Thyroid gland (tissue), 4 donors: ENCODE data around the gene CD19. TPM values are rescaled to one million over a fixed set of nuclear protein-coding genes. Genes with fewer than 3 reads are reported as not detected.
A peak's percentile ranks its signal among the peaks of the same experiment; 100 is the strongest.

Experiments
- DNase-seq, 2 donors: peaks; one replicate each; pipeline ENCODE4 v3.0.0-alpha.2; 2019
- H3K27ac ChIP-seq, 3 donors: fragments of 200-600 bp; sonication (generic); 1 replicate in 2 of 3; 2 replicates in 1 of 3; pipeline ENCODE4 v1.5.1; 2016 to 2019; ENCODE audit warnings: mild to moderate bottlenecking in 1 of 3, moderate library complexity in 1 of 3
- H3K27me3 ChIP-seq: fragments of 200-600 bp; sonication (generic); one replicate; pipeline ENCODE4 v1.5.1; 2019
- H3K36me3 ChIP-seq, 2 donors: fragments of 200-600 bp; sonication (generic); one replicate each; pipeline ENCODE4 v1.5.1; 2016 to 2019
- H3K4me1 ChIP-seq, 2 donors: fragments of 200-600 bp; sonication (generic); one replicate each; pipeline ENCODE4 v1.5.1; 2017 to 2019
- H3K4me3 ChIP-seq, 3 donors: fragments of 200-600 bp; sonication (generic); replicated peaks in 1 of 3; 1 replicate in 2 of 3; 2 replicates in 1 of 3; pipeline ENCODE4 v1.5.1; 2016; ENCODE audit warnings: mild to moderate bottlenecking in 1 of 3
- H3K9me3 ChIP-seq: fragments of 200-600 bp; sonication (generic); one replicate; pipeline ENCODE4 v1.5.1; 2017
- POLR2A ChIP-seq, 2 donors: fragments of 450-650 bp; IDR thresholded peaks; one replicate each; pipeline ENCODE4 v1.6.1; 2017; ENCODE audit warnings: antibody characterized with exemption in 2 of 2, mild to moderate bottlenecking in 2 of 2, moderate library complexity in 1 of 2
- WGBS, 2 donors: methylation state at CpG; one replicate each; pipeline ENCODE4 v1.1.5; 2017; 5-methylcytosine and 5-hydroxymethylcytosine counted together
- intact Hi-C: fragments of 100-400 bp; cut with DNase I; formaldehyde crosslinking; loops from one replicate; pipeline ENCODE4 v1.15.1; 2023
- total RNA-seq, 4 donors: library from RNA; depleted of rRNA; stranded (reverse); fragments of >200 nt; gene quantifications; one replicate each; pipeline ENCODE4 v1.2.3, GENCODE V29; 2016
- TF ChIP-seq, protein P1 (sequence below), 6 experiments: fragments of 200-600 bp in 3 of 6; fragments of 450-650 bp in 3 of 6; sonication (generic) in 3 of 6; IDR thresholded peaks; one replicate each; pipeline ENCODE4 v1.5.1; 2016 to 2019; ENCODE audit warnings: antibody characterized with exemption in 6 of 6, mild to moderate bottlenecking in 2 of 6, inconsistent platforms in 1 of 6, moderate library complexity in 1 of 6

CD19 gene
- total RNA-seq, 4 donors from 2014 or later = not detected

DNA sequence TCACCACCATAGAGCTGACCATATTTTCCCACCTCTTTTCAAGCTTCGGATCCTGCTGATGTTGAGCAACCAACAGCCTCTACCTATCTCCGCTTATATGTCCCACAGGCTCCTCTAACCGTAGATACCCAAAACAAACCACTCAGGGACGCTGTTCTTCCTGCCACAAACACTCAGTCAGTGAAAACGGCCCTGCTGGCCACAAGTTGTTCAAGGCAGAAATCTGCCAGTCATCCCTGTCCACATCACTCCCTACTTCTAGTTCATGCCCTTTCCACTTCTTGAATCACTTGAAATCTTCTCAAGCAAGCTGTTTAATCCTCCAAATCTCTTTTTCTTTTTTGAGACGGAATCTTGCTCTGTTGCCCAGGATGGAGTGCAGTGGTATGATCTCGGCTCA is 14.7 kb upstream of the CD19 start:
- H3K27ac ChIP-seq = no peak overlapping the region
- DNase-seq = no peak
- H3K4me3 ChIP-seq = no peak overlapping the region
- no peaks in the 10 kb centered on the region for H3K4me1 ChIP-seq
- intact Hi-C loops = no loop called here
- 92 to 93% methylated on average over 7 of the region's 7 CpGs for WGBS, 2 donors
- TF ChIP-seq, protein P1, sequence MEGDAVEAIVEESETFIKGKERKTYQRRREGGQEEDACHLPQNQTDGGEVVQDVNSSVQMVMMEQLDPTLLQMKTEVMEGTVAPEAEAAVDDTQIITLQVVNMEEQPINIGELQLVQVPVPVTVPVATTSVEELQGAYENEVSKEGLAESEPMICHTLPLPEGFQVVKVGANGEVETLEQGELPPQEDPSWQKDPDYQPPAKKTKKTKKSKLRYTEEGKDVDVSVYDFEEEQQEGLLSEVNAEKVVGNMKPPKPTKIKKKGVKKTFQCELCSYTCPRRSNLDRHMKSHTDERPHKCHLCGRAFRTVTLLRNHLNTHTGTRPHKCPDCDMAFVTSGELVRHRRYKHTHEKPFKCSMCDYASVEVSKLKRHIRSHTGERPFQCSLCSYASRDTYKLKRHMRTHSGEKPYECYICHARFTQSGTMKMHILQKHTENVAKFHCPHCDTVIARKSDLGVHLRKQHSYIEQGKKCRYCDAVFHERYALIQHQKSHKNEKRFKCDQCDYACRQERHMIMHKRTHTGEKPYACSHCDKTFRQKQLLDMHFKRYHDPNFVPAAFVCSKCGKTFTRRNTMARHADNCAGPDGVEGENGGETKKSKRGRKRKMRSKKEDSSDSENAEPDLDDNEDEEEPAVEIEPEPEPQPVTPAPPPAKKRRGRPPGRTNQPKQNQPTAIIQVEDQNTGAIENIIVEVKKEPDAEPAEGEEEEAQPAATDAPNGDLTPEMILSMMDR (IDR thresholded peaks at IDR 0.05) = no peak
- no peak for TF ChIP-seq POLR2A (IDR thresholded peaks at IDR 0.05)
- H3K9me3 ChIP-seq = no peaks in the 10 kb centered on the region
- no peaks in the 10 kb centered on the region for H3K27me3 ChIP-seq
- peaks cover 24 to 35% of the 10 kb centered on the region in 2 donors for H3K36me3 ChIP-seq

DNA sequence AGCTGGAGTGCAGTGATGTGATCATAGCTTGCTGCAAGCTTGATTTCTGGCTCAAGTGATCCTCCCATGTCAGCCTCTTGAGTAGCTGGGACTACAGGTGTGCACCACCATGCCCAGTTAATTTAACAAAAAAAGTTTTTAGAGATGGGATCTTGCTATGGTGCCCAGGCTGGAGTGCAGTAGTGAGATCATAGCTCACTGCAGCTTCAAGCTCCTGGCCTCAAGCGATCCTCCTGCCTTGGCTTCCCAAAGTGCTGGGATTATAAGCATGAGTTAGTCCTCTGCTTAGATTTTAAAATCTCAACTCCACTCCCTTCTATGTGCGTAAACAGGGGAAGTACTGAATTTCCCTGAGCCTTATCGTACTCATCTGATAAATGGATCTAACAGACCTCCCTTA is 13.1 kb upstream of the CD19 start:
- no peak for TF ChIP-seq POLR2A (IDR thresholded peaks at IDR 0.05)
- TF ChIP-seq, protein P1 (IDR thresholded peaks at IDR 0.05) = no peak
- Histone ChIP-seq H3K9me3 (no peaks in the 10 kb centered on the region), H3K4me1 (peaks cover 0 to 2% of the 10 kb centered on the region in 2 donors), H3K36me3 (peaks cover 24 to 35% of the 10 kb centered on the region in 2 donors), H3K4me3 (no peak overlapping the region), H3K27ac (no peak overlapping the region), H3K27me3 (no peaks in the 10 kb centered on the region)
- no peak for DNase-seq
- intact Hi-C loops = no loop called here
- WGBS, 2 donors = 96 to 100% methylated on average over 3 of the region's 3 CpGs

DNA sequence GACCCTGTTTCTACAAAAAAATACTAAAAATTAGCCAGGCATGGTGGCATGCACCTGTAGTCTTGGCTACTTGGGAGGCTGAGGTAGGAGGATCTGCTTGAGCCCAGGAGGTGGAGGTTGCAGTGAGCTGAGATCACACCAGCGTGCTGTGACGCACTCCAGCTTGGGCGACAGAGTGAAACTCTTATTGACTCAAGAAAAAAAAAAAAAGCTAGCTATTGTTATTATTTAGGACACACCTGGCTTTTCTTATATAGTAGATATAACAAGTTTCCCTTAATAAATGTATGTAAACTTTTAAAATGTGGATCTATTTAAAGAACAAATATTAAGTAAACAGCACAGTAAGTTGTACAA is 8.6 kb upstream of the CD19 start:
- 91 to 95% methylated on average over 3 of the region's 3 CpGs for WGBS, 2 donors
- H3K4me3 ChIP-seq = no peak overlapping the region
- intact Hi-C loops = no loop called here

DNA sequence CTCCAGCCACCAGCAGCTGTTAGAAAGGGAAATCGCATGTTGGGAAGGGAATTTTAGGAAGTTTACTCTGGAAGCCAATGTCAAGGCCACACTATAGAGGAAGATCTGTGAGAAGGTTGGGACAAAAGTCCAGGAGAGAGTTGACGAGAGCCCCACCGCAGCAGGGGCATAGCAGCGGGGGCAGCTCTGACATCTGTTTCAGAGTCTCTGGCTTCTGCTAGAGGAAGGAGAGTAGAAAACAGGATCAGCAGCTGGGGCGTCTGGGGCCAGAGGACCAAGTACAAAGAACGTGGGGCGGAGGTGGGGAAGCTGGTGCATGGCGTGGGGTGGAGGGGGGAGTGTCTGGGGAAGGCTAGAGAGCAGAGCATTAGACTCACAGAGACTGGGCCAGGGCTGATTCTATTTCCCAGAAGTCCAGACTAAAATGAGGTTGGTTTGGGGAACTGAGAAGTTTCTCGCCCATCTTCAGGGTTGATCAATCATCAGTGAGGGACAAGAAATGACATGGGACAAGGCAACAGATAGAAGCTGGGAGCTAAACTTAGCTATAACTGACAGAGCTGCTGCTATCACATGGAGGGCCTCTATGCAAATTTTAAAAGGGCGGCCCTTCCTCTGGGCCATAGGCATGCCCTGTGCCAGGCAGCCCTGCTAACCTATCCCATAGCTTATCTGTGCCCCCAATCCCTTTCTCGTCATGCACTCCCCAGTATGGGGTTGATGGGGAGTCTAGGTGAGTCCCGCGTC is 7.9 kb upstream of the CD19 start:
- H3K36me3 ChIP-seq = peaks cover 6 to 11% of the 10 kb centered on the region in 2 donors
- no peaks in the 10 kb centered on the region for H3K27me3 ChIP-seq
- TF ChIP-seq POLR2A (IDR thresholded peaks at IDR 0.05) = no peak
- TF ChIP-seq, protein P1 (IDR thresholded peaks at IDR 0.05) = no peak
- peaks cover 8 to 11% of the 10 kb centered on the region in 2 donors for H3K4me1 ChIP-seq
- no peaks in the 10 kb centered on the region for H3K9me3 ChIP-seq
- DNase-seq = no peak
- H3K4me3 ChIP-seq = peak overlapping the region in 1 of 3 donors; percentile 65
- intact Hi-C loops = no loop called here
- WGBS, 2 donors = 64 to 69% methylated on average over 13 of the region's 13 CpGs
- H3K27ac ChIP-seq = peak overlapping the region; percentile 14 to 97 (median 40)

More for the DNA sequence above, 8.6 kb upstream of the CD19 start:
- no peaks in the 10 kb centered on the region for H3K9me3 ChIP-seq
- peaks cover 6 to 17% of the 10 kb centered on the region in 2 donors for H3K36me3 ChIP-seq
- no peaks in the 10 kb centered on the region for H3K27me3 ChIP-seq
- H3K27ac ChIP-seq = no peak overlapping the region
- TF ChIP-seq, protein P1 (IDR thresholded peaks at IDR 0.05) = no peak
- no peak for TF ChIP-seq POLR2A (IDR thresholded peaks at IDR 0.05)
- H3K4me1 ChIP-seq = peaks cover 8 to 11% of the 10 kb centered on the region in 2 donors
- no peak for DNase-seq

DNA sequence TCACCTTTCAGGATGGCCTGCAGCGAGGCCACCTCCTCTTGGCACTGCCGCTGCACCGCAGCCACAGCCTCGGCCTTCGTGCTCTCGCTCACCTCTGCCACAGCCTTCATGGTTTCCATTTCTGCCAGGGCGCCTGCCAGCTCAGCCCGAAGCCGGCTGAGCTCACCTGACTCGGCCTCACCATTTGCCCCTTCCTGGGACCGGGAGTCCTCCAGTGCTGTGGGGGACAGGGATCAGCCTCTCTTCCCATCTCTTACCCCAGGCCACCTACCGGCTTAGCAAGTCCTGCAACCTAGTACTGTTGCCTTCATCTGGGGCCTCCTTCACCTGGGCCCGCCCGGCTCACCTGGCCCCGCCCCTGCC is 7.4 kb upstream of the CD19 start:
- intact Hi-C loops = no loop called here
- WGBS, 2 donors = 15 to 21% methylated on average over 10 to 11 of the region's 15 CpGs
- Histone ChIP-seq H3K36me3 (peaks cover 3 to 5% of the 10 kb centered on the region in 2 donors), H3K4me1 (peaks cover 8 to 11% of the 10 kb centered on the region in 2 donors), H3K4me3 (peak overlapping the region in 1 of 3 donors; percentile 65), H3K27ac (peak overlapping the region; percentile 14 to 97 (median 40)), H3K9me3 (no peaks in the 10 kb centered on the region), H3K27me3 (no peaks in the 10 kb centered on the region)
- TF ChIP-seq, protein P1 (IDR thresholded peaks at IDR 0.05) = peak in 4 of 6 experiments; percentile 29 to 48 (median 42)
- TF ChIP-seq POLR2A (IDR thresholded peaks at IDR 0.05) = peak in 1 of 2 donors; percentile 25
- DNase-seq = no peak
